Jurkat, Clone E6-1 (cell line): ENCODE measurements around the gene TM4SF20.
"Not testable (repeated sequence)": the region's sequence is repeated elsewhere in the genome, so short reads cannot be mapped to it uniquely, and the experiment has no call there.

ENCODE experiments used
- DNase-seq: peaks from one replicate; pipeline ENCODE4 v3.0.0-alpha.2; 2011; ENCODE audit warnings: low read depth, low spot score
- H3K4me3 ChIP-seq: 2 replicates; pipeline ENCODE4 v1.5.1; 2011; ENCODE audit warnings: mild to moderate bottlenecking, low read length, control low read depth, moderate library complexity

Gene TM4SF20

DNA sequence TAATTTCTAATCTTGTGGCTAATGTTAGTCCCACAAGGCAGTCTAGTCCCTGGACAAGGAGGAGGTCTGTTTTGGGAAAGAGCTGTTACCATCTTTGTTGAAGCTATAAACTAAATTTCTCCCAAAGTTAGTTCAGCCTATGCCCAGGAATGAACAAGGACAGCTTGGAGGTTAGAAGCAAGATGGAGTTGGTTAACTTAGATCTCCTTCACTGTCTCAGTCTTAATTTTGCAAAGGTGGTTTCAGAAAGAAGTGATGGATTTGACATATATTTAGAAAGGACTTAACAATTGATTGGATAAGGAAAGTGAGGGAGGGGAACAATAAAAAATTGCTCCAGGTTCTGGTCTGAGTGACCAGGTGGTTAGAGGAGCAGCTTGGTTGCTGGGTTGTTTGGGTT, 23.2 kb upstream of the TM4SF20 start:
- DNase-seq = no peak
- no peak overlapping the region for H3K4me3 ChIP-seq

GRCh38 chr2:227401550-227401949, 22.4 kb upstream of the TM4SF20 start:
- DNase-seq = no peak
- H3K4me3 ChIP-seq = no peak overlapping the region

GRCh38 chr2:227398684-227399670, 19.9 kb upstream of the TM4SF20 start:
- DNase-seq = no peak
- H3K4me3 ChIP-seq = no peak overlapping the region

GRCh38 chr2:227397562-227397961, 18.5 kb upstream of the TM4SF20 start:
- H3K4me3 ChIP-seq = no peak overlapping the region
- no peak for DNase-seq

DNA sequence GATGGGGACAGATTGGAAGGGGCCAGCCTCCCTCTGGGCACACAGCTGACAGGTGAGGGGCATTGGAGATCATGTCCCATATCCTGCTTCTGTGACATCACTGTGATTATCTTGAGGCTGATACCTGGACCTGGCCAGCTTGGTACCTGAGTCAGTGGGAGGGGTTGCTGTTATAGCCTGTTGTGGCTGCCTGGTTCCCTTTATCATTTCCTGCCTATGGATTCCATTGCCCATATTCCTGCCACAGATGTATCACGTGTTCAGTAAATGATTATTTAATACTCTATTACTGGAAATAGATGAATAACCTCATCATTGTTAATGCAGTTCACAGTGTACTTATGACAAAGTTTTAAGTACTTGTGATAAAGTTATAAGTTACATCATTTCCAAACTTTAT, 16.4 kb upstream of the TM4SF20 start:
- no peak overlapping the region for H3K4me3 ChIP-seq
- no peak for DNase-seq

DNA sequence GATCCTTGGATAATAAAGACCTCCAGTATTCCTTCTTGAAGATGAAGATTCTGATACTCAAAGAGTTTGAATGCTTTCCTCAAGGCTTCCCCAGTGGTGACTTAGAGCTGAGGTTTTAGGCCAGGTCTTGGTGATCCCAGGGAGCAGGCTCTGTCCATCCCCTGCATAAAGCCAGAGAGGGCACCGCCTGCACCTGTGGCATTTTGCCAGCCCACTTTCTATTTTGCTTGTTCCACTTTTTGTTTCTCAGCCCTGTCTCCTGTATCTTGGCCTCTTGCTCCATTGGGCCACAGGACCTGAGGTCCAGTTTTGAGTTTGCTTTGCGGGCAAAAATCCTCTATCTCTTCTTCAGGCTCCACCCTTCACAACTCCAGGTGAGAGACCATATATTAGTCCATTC, 15.3 kb upstream of the TM4SF20 start:
- H3K4me3 ChIP-seq = no peak overlapping the region

DNA sequence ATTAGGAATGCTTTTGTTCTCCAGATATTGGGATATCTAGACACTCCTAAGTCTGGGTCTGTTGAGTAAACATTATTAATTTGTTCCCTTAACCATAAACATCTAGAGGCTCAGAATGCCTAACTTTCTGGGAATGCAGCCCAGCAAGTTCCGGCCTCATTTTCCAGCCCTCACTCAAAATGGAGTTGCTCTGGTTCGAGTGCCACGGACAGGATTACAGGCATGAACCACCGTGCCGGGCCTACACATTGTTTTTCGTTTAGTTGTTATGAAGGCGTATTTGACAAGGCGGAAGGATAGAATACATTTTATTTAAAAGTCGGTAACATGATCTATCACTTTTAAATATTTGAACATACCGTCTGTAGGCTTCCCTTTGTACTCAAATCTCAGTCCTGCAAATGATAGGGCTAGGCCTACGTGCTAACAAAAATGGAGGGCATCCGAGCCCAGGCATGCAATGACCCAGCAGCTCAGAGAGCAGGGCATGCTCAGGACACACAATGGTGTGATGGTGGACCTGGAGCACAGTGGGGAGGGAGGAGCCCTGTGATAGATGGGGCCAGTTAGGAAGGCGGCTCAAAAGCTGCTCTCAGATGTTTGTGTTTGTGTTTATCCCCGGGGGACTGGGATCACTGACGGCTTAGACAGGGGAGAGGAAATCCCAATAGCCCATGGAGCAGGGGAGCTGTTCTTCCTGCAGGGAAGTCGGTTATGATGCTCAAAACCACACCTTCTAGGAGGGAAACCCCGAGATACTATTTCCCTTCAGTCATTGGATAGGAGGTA, 11.6 kb upstream of the TM4SF20 start:
- H3K4me3 ChIP-seq = no peak overlapping the region
- DNase-seq = no peak

More for the DNA sequence above, 15.3 kb upstream of the TM4SF20 start:
- DNase-seq = no peak

- H3K4me3 ChIP-seq = no peak overlapping the region
- DNase-seq = no peak
These were observed 10.6 kb upstream of the TM4SF20 start for GRCh38 chr2:227389661-227390060.

DNA sequence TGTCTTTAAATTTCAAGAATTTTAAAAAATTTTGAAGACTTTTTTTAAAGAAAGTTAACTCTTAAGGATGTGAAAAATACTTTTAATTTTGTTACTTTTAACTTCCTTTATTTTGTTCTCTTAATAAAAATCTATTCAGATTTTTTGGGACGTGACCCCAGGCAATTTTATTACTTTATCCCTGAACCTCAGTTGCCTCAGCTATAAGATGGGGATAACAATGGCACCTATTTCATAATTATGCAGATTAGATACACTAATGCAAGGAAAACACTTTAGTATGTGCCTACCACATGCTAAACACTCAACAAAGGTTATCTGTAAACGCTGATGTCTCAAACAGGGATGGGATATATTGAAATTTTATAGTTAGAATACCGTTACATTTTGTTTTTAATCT, 10.1 kb upstream of the TM4SF20 start:
- H3K4me3 ChIP-seq = no peak overlapping the region
- DNase-seq = no peak

DNA sequence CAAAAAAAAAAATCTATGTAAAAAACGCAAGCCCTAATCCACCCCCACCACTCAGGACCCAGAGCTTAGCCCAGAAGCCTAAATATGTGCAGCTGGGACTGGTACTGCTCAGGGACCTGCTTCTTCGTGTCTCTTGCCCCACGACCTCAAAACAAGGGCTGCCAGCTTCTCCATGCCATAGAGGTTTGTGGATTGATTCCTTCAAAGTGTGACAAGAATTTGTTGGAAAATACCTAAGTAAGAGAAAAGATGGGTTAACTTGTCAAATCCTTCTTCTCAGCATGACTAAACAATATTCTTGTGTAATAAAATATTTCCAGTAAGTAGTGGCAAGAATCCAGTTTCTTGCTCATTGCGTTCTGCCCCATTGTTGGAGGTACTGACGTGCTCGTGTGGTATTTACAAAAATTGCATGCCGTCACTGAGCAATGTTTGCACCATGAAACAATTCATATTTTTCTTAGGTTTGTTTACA, 9.5 kb upstream of the TM4SF20 start:
- H3K4me3 ChIP-seq = no peak overlapping the region
- no peak for DNase-seq

DNA sequence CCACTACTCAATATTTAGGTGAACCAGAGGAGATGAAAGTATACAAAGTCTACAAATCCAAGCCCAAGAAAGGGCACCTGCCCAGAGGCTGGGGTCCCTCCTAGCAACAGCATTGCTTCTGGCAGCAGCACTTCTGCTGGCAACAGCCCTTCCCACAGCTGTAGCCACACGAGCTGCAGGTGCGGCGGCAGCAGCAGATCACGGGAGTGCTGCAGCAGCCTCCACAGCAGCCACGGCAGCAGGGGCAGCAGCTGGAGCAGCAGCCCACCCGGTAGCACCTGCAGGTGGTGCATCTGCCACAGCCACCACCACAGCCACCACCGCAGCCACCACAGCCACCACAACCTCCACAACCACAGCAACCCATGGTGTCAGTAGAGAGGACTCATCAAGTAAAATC, 8.5 kb upstream of the TM4SF20 start, which contains the start of gene SCYGR1:
TSS of gene SCYGR1 (minus strand) at position 367 of the 400 bp plus-strand sequence. CDS start at position 367, 0 bp downstream.
- DNase-seq, H3K4me3 ChIP-seq: not testable (repeated sequence)

DNA sequence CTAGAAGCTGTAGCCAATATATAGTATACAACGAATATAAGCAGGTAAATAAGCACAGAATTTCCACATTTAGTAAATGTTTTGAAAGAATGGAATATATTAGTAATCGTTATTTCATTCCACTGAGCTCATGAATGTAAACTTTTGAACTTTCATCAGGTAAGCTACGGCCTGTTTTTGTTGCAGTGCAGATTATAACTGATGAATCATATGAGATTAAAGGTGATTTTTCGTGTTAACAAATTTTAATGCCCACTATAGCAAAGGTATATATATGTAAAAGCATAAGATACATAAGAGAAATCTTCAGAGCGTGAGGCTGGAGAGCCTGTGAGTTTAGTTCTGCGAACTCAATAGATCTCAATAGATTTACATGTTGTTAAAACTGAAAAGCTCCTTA, 7.5 kb upstream of the TM4SF20 start:
- H3K4me3 ChIP-seq = no peak overlapping the region
- DNase-seq = no peak

GRCh38 chr2:227383686-227384085, 4.6 kb upstream of the TM4SF20 start:
- H3K4me3 ChIP-seq = no peak overlapping the region
- no peak for DNase-seq

DNA sequence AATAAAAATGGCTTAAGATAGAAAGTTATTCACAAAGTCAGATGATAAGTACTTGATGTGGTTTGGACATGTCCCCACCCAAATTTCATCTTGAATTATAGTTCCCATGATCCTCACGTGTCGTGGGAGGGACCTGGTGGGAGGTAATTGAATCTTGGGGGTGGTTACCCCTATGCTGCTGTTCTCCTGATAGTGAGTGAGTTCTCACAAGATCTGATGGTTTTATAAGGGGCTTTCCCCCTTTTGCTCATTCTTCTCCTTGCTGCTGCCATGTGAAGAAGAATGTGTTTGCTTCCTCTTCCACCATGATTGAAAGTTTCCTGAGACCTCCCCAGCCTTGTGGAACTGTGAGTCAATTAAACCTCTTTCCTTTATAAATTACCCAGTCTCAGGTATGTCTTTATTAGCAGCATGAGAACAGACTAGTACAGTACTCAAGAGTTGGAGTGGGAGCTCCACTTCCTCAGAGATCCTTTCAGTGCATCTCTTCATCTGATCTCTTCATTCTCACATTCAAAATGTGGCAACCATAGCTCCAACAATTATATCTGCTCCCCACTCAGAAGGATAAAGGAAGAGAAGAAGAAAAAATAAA, 3.2 kb upstream of the TM4SF20 start:
- not testable (repeated sequence) for DNase-seq, H3K4me3 ChIP-seq

DNA sequence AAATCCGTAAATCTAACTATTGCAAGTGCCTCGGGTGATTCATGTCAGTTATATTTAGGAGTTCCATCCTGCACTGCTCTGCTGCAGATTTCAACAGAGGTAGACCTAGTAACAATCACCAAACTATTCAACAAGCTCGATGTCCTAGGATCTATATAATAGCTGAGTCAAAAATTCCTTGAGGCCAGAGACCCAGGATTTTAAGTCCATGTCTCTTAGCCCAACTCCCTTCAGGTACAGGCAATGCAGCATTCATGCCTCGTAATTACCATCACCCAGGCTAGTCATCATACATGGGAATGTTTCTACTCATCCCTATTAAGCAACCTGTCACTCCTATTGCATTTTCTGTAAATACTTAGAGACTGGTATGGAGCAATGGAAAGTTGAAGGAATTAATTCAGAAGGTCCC, 729 bp downstream of the TM4SF20 start:
- no peak for DNase-seq
- H3K4me3 ChIP-seq = no peak overlapping the region

DNA sequence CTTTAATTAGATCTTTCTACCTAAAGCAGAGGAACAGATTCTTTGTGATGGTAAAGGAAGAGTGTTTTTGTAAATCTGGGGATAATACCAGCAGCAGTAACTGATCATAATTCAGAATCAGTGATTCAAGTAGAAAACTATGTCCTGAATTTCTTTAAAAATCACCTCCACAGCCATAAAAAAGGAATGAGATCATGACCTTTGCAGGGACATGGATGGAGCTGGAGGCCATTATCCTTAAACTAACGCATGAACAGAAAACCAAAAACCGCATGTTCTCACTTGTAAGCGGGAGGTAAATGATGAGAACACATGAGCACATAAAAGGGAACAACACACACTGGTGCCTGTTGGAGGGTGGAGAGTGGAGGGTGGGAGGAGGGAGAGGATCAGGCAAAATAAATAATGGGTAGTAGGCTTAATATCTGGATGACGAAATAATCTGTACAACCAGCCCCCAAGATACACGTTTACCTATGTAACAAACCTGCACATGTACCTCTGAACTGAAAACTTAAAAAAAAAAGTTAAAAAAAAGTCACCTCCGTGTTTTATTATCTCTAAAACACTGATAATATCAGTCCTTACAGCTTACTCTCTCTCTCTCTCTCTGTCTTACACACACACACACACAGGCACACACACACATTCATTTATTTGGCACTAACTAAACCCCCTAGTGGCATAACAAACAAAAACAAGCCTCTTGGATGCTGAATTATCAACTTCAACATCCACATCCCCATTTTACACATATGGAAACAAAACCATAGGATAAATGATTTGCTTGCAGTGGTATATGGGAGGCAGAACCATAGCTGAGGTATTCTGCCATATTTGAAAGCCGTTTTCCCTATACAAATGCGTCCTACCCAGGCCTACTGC, 1.4 kb downstream of the TM4SF20 start:
- no peak overlapping the region for H3K4me3 ChIP-seq
- peak; percentile 42 for DNase-seq

- H3K4me3 ChIP-seq = no peak overlapping the region
- DNase-seq = no peak
These were observed 2.3 kb downstream of the TM4SF20 start for GRCh38 chr2:227376656-227377396.

DNA sequence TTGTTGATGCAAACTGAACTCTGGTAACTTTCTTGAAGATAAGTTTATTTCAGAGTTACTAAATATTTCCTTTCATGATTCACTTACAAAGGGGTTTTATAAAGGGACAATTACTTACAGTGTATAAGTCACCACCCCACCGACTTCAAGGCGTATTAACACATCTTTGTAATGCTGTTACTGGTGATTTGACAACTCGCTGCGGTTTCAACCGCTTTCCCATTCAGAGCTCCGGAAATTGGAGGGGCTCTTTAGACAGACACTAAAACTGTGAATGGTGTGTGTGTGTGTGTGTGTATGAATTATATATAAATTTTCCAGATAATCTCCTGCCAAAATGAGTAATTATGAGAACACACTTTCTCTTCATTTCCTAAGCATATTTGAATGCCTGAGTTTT, 4.9 kb downstream of the TM4SF20 start:
- no peak overlapping the region for H3K4me3 ChIP-seq
- peak; percentile 86 for DNase-seq
